Right renal cortex interstitium (tissue), 3 donors: ENCODE data around the gene MAP4K3. TPM values are rescaled to one million over a fixed set of nuclear protein-coding genes. Genes with fewer than 3 reads are reported as not detected.

Experiments
- DNase-seq, 3 donors: peaks; one replicate each; pipeline ENCODE4 v3.0.0-alpha.2; 2013; ENCODE audit warnings: low read depth in 3 of 3, low spot score in 2 of 3
- polyA plus RNA-seq, 3 donors: library from polyadenylated mRNA; unstranded; fragments of 120-200 nt; gene quantifications; one replicate each; pipeline ENCODE4 v1.2.1, GENCODE V29; 2013; ENCODE audit not compliant: insufficient read length in 3 of 3

MAP4K3 gene
- polyA plus RNA-seq, 3 donors = 73.4 to 84.4 (median 82.0) TPM

- no peak for DNase-seq
Measured at GRCh38 chr2:39313575-39313974, 123.5 kb downstream of the MAP4K3 start.

- DNase-seq = no peak
Measured at GRCh38 chr2:39311469-39311868, 125.6 kb downstream of the MAP4K3 start.

- no peak for DNase-seq
Measured at GRCh38 chr2:39308778-39309177, 128.3 kb downstream of the MAP4K3 start.

GRCh38 chr2:39306626-39307025 lies 130.5 kb downstream of the MAP4K3 start:
- no peak for DNase-seq

- DNase-seq = no peak
Measured at GRCh38 chr2:39304729-39305128, 132.4 kb downstream of the MAP4K3 start.

- no peak for DNase-seq
Measured at GRCh38 chr2:39304200-39304599, 132.9 kb downstream of the MAP4K3 start.

- DNase-seq = no peak
Measured at GRCh38 chr2:39301352-39301751, 135.7 kb downstream of the MAP4K3 start.

- no peak for DNase-seq
Measured at GRCh38 chr2:39300044-39300978, 136.8 kb downstream of the MAP4K3 start.

GRCh38 chr2:39290433-39290832 lies 146.7 kb downstream of the MAP4K3 start:
- no peak for DNase-seq

GRCh38 chr2:39289609-39290008 lies 147.5 kb downstream of the MAP4K3 start:
- DNase-seq = no peak

- DNase-seq = no peak
Measured at GRCh38 chr2:39283561-39283960, 153.5 kb downstream of the MAP4K3 start.

- DNase-seq = no peak
Measured at GRCh38 chr2:39281391-39281790, 155.7 kb downstream of the MAP4K3 start.

GRCh38 chr2:39275016-39275415 lies 162.1 kb downstream of the MAP4K3 start:
- DNase-seq = no peak

- no peak for DNase-seq
Measured at GRCh38 chr2:39269941-39270340, 167.1 kb downstream of the MAP4K3 start.

GRCh38 chr2:39266916-39267434 lies 170.1 kb downstream of the MAP4K3 start:
- no peak for DNase-seq

GRCh38 chr2:39266139-39266805 lies 170.8 kb downstream of the MAP4K3 start:
- DNase-seq = no peak

GRCh38 chr2:39265315-39265714 lies 171.8 kb downstream of the MAP4K3 start:
- no peak for DNase-seq

- DNase-seq = no peak
Measured at GRCh38 chr2:39264733-39265132, 172.4 kb downstream of the MAP4K3 start.

GRCh38 chr2:39260087-39260486 lies 177.0 kb downstream of the MAP4K3 start:
- no peak for DNase-seq

- DNase-seq = no peak
Measured at GRCh38 chr2:39256040-39256439, 181.0 kb downstream of the MAP4K3 start.

GRCh38 chr2:39252888-39253518 lies 184.1 kb downstream of the MAP4K3 start:
- no peak for DNase-seq
